ENCODE data around the gene SCFD2.
"Not testable (repeated sequence)": the region's sequence is repeated elsewhere in the genome, so short reads cannot be mapped to it uniquely, and the experiment has no call there.

SCFD2 gene

GRCh38 chr4:53003959-53004358, 361.9 kb downstream of the SCFD2 start:
- no peaks in the 10 kb centered on the region for H3K4me1 ChIP-seq (ENCODE audit: control insufficient read depth, insufficient read depth, low read length)
- H3K9me3 ChIP-seq (ENCODE audit: control insufficient read depth, low read length): no peaks in the 10 kb centered on the region
- H3K9ac ChIP-seq (ENCODE audit: low read length): no peak overlapping the region
- H3K4me3 ChIP-seq (ENCODE audit: low read length): no peak overlapping the region
- no peaks in the 10 kb centered on the region for H3K36me3 ChIP-seq (ENCODE audit: control insufficient read depth, insufficient read depth, low read length, severe bottlenecking)
- no peak for DNase-seq (ENCODE audit: low read depth)
- no peaks in the 10 kb centered on the region for H3K27me3 ChIP-seq (replicated peaks; ENCODE audit: control insufficient read depth, insufficient read depth, low read length)

- peaks cover 22% of the 10 kb centered on the region for H3K4me1 ChIP-seq (ENCODE audit: control insufficient read depth, insufficient read depth, low read length)
- no peak for DNase-seq (ENCODE audit: low read depth)
- H3K9me3 ChIP-seq (ENCODE audit: control insufficient read depth, low read length): no peaks in the 10 kb centered on the region
Measured at GRCh38 chr4:53000560-53000959, 365.3 kb downstream of the SCFD2 start.

DNA sequence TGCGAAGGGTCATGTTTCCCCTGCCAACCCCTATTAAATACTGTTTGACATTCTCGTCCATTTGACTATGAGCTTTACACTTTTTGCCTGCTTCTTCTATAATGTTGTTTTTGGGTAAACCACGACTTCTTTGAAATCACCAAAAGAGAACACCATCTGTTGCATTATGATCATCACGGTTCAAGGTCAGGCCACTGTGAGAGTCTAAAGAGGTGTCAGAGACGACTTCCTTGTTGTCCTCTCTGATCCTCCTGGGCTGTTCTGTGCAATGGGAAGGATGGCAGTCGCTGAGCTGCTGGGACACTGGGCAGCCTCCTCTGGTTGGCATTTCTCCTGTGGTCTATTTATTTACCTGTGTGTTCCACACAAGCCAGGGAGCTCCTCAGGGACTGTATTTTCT, 366.2 kb downstream of the SCFD2 start:
- Histone ChIP-seq H3K4me1 (ENCODE audit: control insufficient read depth, insufficient read depth, low read length) (peaks cover 26% of the 10 kb centered on the region), H3K27me3 (replicated peaks; ENCODE audit: control insufficient read depth, insufficient read depth, low read length) (no peaks in the 10 kb centered on the region), H3K4me3 (ENCODE audit: low read length) (no peak overlapping the region), H3K36me3 (ENCODE audit: control insufficient read depth, insufficient read depth, low read length, severe bottlenecking) (no peaks in the 10 kb centered on the region), H3K9ac (ENCODE audit: low read length) (no peak overlapping the region), H3K9me3 (ENCODE audit: control insufficient read depth, low read length) (no peaks in the 10 kb centered on the region)
- no peak for DNase-seq (ENCODE audit: low read depth)

More at GRCh38 chr4:53000560-53000959, 365.3 kb downstream of the SCFD2 start:
- no peak overlapping the region for H3K9ac ChIP-seq (ENCODE audit: low read length)
- H3K4me3 ChIP-seq (ENCODE audit: low read length): no peak overlapping the region
- no peaks in the 10 kb centered on the region for H3K27me3 ChIP-seq (replicated peaks; ENCODE audit: control insufficient read depth, insufficient read depth, low read length)
- no peaks in the 10 kb centered on the region for H3K36me3 ChIP-seq (ENCODE audit: control insufficient read depth, insufficient read depth, low read length, severe bottlenecking)

DNA sequence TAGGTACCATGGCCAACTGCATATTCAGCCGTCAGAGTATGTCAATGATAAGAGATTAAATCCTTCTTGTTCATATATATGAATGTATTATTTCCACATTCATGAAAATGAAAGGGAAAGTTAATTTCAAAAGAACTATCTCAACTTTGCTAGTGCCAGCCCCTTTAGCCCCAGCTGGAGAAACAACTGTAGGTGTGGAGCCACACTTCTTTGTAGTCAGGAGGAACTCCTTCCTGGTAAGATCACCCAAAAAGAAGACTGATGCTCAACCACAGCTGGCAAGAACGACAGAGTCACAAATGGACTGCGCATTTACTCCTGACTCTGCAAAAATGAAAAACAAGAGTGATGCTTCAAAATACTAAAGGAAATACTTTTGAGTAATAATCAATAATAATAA, 367.4 kb downstream of the SCFD2 start:
- no peak overlapping the region for H3K9ac ChIP-seq (ENCODE audit: low read length)
- H3K4me1 ChIP-seq (ENCODE audit: control insufficient read depth, insufficient read depth, low read length): peaks cover 26% of the 10 kb centered on the region
- no peak for DNase-seq (ENCODE audit: low read depth)
- no peaks in the 10 kb centered on the region for H3K36me3 ChIP-seq (ENCODE audit: control insufficient read depth, insufficient read depth, low read length, severe bottlenecking)
- H3K9me3 ChIP-seq (ENCODE audit: control insufficient read depth, low read length): no peaks in the 10 kb centered on the region
- no peak overlapping the region for H3K4me3 ChIP-seq (ENCODE audit: low read length)
- no peaks in the 10 kb centered on the region for H3K27me3 ChIP-seq (replicated peaks; ENCODE audit: control insufficient read depth, insufficient read depth, low read length)

- peak overlapping the region; percentile 52 for H3K9ac ChIP-seq (ENCODE audit: low read length)
- peak overlapping the region; percentile 8 for H3K4me3 ChIP-seq (ENCODE audit: low read length)
- no peaks in the 10 kb centered on the region for H3K27me3 ChIP-seq (replicated peaks; ENCODE audit: control insufficient read depth, insufficient read depth, low read length)
- H3K36me3 ChIP-seq (ENCODE audit: control insufficient read depth, insufficient read depth, low read length, severe bottlenecking): no peaks in the 10 kb centered on the region
- H3K9me3 ChIP-seq (ENCODE audit: control insufficient read depth, low read length): no peaks in the 10 kb centered on the region
- H3K4me1 ChIP-seq (ENCODE audit: control insufficient read depth, insufficient read depth, low read length): peaks cover 26% of the 10 kb centered on the region
- peak; percentile 37 for DNase-seq (ENCODE audit: low read depth)
Measured at GRCh38 chr4:52997132-52997416, 368.8 kb downstream of the SCFD2 start.

- Histone ChIP-seq H3K36me3 (ENCODE audit: control insufficient read depth, insufficient read depth, low read length, severe bottlenecking) (no peaks in the 10 kb centered on the region), H3K9me3 (ENCODE audit: control insufficient read depth, low read length) (no peaks in the 10 kb centered on the region), H3K27me3 (replicated peaks; ENCODE audit: control insufficient read depth, insufficient read depth, low read length) (no peaks in the 10 kb centered on the region), H3K4me3 (ENCODE audit: low read length) (peak overlapping the region; percentile 41), H3K9ac (ENCODE audit: low read length) (peak overlapping the region; percentile 52), H3K4me1 (ENCODE audit: control insufficient read depth, insufficient read depth, low read length) (peaks cover 26% of the 10 kb centered on the region)
- DNase-seq (ENCODE audit: low read depth): peak; percentile 77
Measured at GRCh38 chr4:52996261-52997131, 369.4 kb downstream of the SCFD2 start.

- peak overlapping the region; percentile 52 for H3K9ac ChIP-seq (ENCODE audit: low read length)
- no peaks in the 10 kb centered on the region for H3K36me3 ChIP-seq (ENCODE audit: control insufficient read depth, insufficient read depth, low read length, severe bottlenecking)
- H3K9me3 ChIP-seq (ENCODE audit: control insufficient read depth, low read length): no peaks in the 10 kb centered on the region
- peak overlapping the region; percentile 41 for H3K4me3 ChIP-seq (ENCODE audit: low read length)
- H3K27me3 ChIP-seq (replicated peaks; ENCODE audit: control insufficient read depth, insufficient read depth, low read length): no peaks in the 10 kb centered on the region
- DNase-seq (ENCODE audit: low read depth): no peak
- H3K4me1 ChIP-seq (ENCODE audit: control insufficient read depth, insufficient read depth, low read length): peaks cover 26% of the 10 kb centered on the region
Measured at GRCh38 chr4:52995360-52996030, 370.4 kb downstream of the SCFD2 start.

- Histone ChIP-seq H3K4me1 (ENCODE audit: control insufficient read depth, insufficient read depth, low read length) (peaks cover 26% of the 10 kb centered on the region), H3K9ac (ENCODE audit: low read length) (no peak overlapping the region), H3K9me3 (ENCODE audit: control insufficient read depth, low read length) (no peaks in the 10 kb centered on the region), H3K27me3 (replicated peaks; ENCODE audit: control insufficient read depth, insufficient read depth, low read length) (no peaks in the 10 kb centered on the region), H3K4me3 (ENCODE audit: low read length) (no peak overlapping the region), H3K36me3 (ENCODE audit: control insufficient read depth, insufficient read depth, low read length, severe bottlenecking) (no peaks in the 10 kb centered on the region)
- no peak for DNase-seq (ENCODE audit: low read depth)
Measured at GRCh38 chr4:52994567-52994966, 371.3 kb downstream of the SCFD2 start.

GRCh38 chr4:52993771-52994170, 372.1 kb downstream of the SCFD2 start:
- Histone ChIP-seq H3K27me3 (replicated peaks; ENCODE audit: control insufficient read depth, insufficient read depth, low read length) (no peaks in the 10 kb centered on the region), H3K36me3 (ENCODE audit: control insufficient read depth, insufficient read depth, low read length, severe bottlenecking) (no peaks in the 10 kb centered on the region), H3K9ac (ENCODE audit: low read length) (no peak overlapping the region), H3K4me1 (ENCODE audit: control insufficient read depth, insufficient read depth, low read length) (peaks cover 26% of the 10 kb centered on the region), H3K4me3 (ENCODE audit: low read length) (no peak overlapping the region), H3K9me3 (ENCODE audit: control insufficient read depth, low read length) (no peaks in the 10 kb centered on the region)
- no peak for DNase-seq (ENCODE audit: low read depth)

DNA sequence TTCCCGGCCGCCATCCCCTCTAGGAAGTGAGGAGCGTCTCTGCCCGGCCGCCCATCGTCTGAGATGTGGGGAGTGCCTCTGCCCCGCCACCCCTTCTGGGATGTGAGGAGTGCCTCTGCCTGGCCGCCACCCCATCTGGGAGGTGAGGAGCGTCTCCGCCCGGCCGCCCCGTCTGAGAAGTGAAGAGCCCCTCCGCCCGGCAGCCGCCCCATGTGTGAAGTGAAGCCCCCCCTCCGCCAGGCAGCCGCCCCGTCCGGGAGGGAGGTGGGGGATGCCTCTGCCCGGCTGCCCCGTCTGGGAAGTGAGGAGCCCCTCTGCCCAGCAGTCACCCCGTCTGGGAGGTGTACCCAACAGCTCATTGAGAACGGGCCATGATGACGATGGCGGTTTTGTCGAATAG, 373.3 kb downstream of the SCFD2 start:
- H3K27me3 ChIP-seq (replicated peaks; ENCODE audit: control insufficient read depth, insufficient read depth, low read length); H3K9me3 ChIP-seq (ENCODE audit: control insufficient read depth, low read length); H3K9ac ChIP-seq (ENCODE audit: low read length); DNase-seq (ENCODE audit: low read depth); H3K4me3 ChIP-seq (ENCODE audit: low read length); H3K36me3 ChIP-seq (ENCODE audit: control insufficient read depth, insufficient read depth, low read length, severe bottlenecking): not testable (repeated sequence)
- H3K4me1 ChIP-seq (ENCODE audit: control insufficient read depth, insufficient read depth, low read length): peaks cover 23% of the 10 kb centered on the region

DNA sequence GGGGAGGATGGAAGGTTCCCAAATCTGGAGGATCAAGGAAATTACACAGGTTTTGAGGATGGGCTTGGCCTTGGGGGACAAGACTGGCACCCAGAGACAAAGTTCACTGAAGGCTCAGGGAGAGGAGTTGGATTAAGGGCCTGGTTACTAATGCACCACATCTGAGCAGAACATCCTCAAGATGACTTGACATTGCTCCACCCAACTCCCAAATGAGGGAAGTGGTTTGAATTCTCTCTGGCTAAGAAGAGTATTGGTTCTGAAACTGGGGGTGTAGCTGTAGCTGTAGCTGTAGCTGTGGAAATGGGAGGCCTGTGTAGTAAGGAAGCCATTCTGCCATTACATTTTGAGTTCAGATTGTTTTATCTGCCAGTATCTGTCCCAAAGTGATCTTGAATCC, 374.4 kb downstream of the SCFD2 start:
- peaks cover 13% of the 10 kb centered on the region for H3K4me1 ChIP-seq (ENCODE audit: control insufficient read depth, insufficient read depth, low read length)
- no peak for DNase-seq (ENCODE audit: low read depth)
- H3K36me3 ChIP-seq (ENCODE audit: control insufficient read depth, insufficient read depth, low read length, severe bottlenecking): no peaks in the 10 kb centered on the region
- no peak overlapping the region for H3K9ac ChIP-seq (ENCODE audit: low read length)
- H3K9me3 ChIP-seq (ENCODE audit: control insufficient read depth, low read length): no peaks in the 10 kb centered on the region
- H3K27me3 ChIP-seq (replicated peaks; ENCODE audit: control insufficient read depth, insufficient read depth, low read length): no peaks in the 10 kb centered on the region
- H3K4me3 ChIP-seq (ENCODE audit: low read length): no peak overlapping the region
